ENCODE results near the gene CD3E. TPM values are rescaled to one million over a fixed set of nuclear protein-coding genes. Genes with fewer than 3 reads are reported as not detected.

The CD3E gene
- total and polyA plus RNA-seq, 2 of the 13 experiments (the other 11 are each of a cell fraction or from before 2014, with no cell fraction given): not detected

DNA sequence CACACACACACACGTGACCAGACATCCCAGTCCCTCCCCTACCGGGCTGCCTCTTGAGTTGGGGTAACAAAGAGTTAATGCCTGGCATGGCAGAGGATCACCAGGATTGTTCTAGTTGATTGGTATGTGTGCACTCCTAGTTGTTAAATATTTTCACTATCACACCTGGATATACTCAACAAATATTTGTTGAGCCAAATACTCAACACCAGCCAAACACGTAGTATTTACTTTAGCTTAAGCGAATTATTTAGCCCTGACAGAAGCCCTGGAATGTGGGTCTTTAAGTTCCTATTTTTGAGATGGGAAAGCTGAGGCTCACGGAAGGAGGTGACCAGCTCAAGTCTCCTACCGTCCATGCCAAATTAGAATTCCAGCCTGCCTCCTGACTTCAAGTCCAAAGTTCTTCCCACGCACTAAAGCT lies 10.5 kb downstream of the CD3E start (continued):
- no peak for TF ChIP-seq GZF1 (CRISPR knock-in tag; IDR thresholded peaks at IDR 0.05)
- TF ChIP-seq, protein P1, sequence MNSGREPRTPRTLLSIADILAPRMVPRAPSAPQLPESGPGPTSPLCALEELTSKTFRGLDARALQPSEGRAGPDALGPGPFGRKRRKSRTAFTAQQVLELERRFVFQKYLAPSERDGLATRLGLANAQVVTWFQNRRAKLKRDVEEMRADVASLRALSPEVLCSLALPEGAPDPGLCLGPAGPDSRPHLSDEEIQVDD (CRISPR knock-in tag; IDR thresholded peaks at IDR 0.05; ENCODE audit: borderline replicate concordance): no peak
- TF ChIP-seq MXI1 (IDR thresholded peaks at IDR 0.05; ENCODE audit: borderline replicate concordance, low read depth, low read length): no peak
- TF ChIP-seq, protein P2, sequence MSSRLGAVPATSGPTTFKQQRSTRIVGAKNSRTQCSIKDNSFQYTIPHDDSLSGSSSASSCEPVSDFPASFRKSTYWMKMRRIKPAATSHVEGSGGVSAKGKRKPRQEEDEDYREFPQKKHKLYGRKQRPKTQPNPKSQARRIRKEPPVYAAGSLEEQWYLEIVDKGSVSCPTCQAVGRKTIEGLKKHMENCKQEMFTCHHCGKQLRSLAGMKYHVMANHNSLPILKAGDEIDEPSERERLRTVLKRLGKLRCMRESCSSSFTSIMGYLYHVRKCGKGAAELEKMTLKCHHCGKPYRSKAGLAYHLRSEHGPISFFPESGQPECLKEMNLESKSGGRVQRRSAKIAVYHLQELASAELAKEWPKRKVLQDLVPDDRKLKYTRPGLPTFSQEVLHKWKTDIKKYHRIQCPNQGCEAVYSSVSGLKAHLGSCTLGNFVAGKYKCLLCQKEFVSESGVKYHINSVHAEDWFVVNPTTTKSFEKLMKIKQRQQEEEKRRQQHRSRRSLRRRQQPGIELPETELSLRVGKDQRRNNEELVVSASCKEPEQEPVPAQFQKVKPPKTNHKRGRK (CRISPR knock-in tag; IDR thresholded peaks at IDR 0.05): no peak
- TF ChIP-seq REXO4 (CRISPR knock-in tag; IDR thresholded peaks at IDR 0.05; ENCODE audit: borderline replicate concordance): no peak
- TF ChIP-seq SP4 (CRISPR knock-in tag; IDR thresholded peaks at IDR 0.05): no peak
- no peak for TF ChIP-seq ZMYM3 (CRISPR knock-in tag; IDR thresholded peaks at IDR 0.05)
- no peak for TF ChIP-seq NFATC3 (CRISPR knock-in tag; IDR thresholded peaks at IDR 0.05)
- TF ChIP-seq CHD2 (IDR thresholded peaks at IDR 0.05; ENCODE audit: low read depth, low read length): no peak
- no peak for TF ChIP-seq STAG1 (CRISPR knock-in tag; IDR thresholded peaks at IDR 0.05)
- TF ChIP-seq NFKB2 (CRISPR knock-in tag; IDR thresholded peaks at IDR 0.05; ENCODE audit: borderline replicate concordance): no peak
- TF ChIP-seq, protein P3, sequence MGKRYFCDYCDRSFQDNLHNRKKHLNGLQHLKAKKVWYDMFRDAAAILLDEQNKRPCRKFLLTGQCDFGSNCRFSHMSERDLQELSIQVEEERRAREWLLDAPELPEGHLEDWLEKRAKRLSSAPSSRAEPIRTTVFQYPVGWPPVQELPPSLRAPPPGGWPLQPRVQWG (CRISPR knock-in tag; IDR thresholded peaks at IDR 0.05; ENCODE audit: borderline replicate concordance, low read depth): no peak
- TF ChIP-seq, protein P4, sequence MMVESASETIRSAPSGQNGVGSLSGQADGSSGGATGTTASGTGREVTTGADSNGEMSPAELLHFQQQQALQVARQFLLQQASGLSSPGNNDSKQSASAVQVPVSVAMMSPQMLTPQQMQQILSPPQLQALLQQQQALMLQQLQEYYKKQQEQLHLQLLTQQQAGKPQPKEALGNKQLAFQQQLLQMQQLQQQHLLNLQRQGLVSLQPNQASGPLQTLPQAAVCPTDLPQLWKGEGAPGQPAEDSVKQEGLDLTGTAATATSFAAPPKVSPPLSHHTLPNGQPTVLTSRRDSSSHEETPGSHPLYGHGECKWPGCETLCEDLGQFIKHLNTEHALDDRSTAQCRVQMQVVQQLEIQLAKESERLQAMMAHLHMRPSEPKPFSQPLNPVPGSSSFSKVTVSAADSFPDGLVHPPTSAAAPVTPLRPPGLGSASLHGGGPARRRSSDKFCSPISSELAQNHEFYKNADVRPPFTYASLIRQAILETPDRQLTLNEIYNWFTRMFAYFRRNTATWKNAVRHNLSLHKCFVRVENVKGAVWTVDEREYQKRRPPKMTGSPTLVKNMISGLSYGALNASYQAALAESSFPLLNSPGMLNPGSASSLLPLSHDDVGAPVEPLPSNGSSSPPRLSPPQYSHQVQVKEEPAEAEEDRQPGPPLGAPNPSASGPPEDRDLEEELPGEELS (CRISPR knock-in tag; IDR thresholded peaks at IDR 0.05): peak; percentile 24; the same call in 1 of the 2 replicates
- TF ChIP-seq, protein P5, sequence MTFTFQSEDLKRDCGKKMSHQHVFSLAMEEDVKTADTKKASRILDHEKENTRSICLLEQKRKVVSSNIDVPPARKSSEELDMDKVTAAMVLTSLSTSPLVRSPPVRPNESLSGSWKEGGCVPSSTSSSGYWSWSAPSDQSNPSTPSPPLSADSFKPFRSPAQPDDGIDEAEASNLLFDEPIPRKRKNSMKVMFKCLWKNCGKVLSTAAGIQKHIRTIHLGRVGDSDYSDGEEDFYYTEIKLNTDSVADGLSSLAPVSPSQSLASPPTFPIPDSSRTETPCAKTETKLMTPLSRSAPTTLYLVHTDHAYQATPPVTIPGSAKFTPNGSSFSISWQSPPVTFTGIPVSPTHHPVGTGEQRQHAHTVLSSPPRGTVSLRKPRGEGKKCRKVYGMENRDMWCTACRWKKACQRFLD (CRISPR knock-in tag; IDR thresholded peaks at IDR 0.05; ENCODE audit: borderline replicate concordance): no peak
- TF ChIP-seq TEAD3 (CRISPR knock-in tag; optimal IDR thresholded peaks at IDR 0.05; ENCODE audit: borderline replicate concordance): peak; percentile 81
- TF ChIP-seq SOX5 (CRISPR knock-in tag; IDR thresholded peaks at IDR 0.05; ENCODE audit: borderline replicate concordance): peak; percentile 42; the same call in 1 of the 2 replicates
- TF ChIP-seq ZNF703 (CRISPR knock-in tag; IDR thresholded peaks at IDR 0.05; ENCODE audit: borderline replicate concordance): peak; percentile 46; the same call in 1 of the 2 replicates
- TF ChIP-seq ZNF629 (CRISPR knock-in tag; conservative IDR thresholded peaks at IDR 0.05): peak; percentile 72
- TF ChIP-seq, protein P6, sequence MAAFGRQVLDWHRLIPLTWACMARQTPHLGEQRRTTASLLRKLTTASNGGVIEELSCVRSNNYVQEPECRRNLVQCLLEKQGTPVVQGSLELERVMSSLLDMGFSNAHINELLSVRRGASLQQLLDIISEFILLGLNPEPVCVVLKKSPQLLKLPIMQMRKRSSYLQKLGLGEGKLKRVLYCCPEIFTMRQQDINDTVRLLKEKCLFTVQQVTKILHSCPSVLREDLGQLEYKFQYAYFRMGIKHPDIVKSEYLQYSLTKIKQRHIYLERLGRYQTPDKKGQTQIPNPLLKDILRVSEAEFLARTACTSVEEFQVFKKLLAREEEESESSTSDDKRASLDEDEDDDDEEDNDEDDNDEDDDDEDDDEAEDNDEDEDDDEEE (CRISPR knock-in tag; IDR thresholded peaks at IDR 0.05): no peak
